Right ventricle myocardium superior (tissue), 1 donor: ENCODE measurements around the gene ATP10A. TPM values are rescaled to one million over a fixed set of nuclear protein-coding genes. Genes with fewer than 3 reads are reported as not detected.

ENCODE experiments used
- ATAC-seq: fragments of 200-7000 bp; cut with Tn5 transposase; one replicate; pipeline ENCODE4 v1.9.1; 2020; ENCODE audit warnings: mild to moderate bottlenecking; ENCODE audit not compliant: poor library complexity
- DNase-seq: peaks from one replicate; pipeline ENCODE4 v3.0.0-alpha.2; 2020
- intact Hi-C: fragments of 100-400 bp; cut with DNase I; formaldehyde crosslinking; loops from one replicate; pipeline ENCODE4 v1.11.2; 2022
- total RNA-seq: library from RNA; stranded (reverse); fragmentation: NEBNext Ultra II Directional; extraction: Animal tissue kit (Norgen Biotek cat#: 25700); gene quantifications from one replicate; pipeline ENCODE4 v1.2.1, GENCODE V29; 2021
- donor health status: DM: no; HTN: yes; CAD: no; lungs with severe emphysema.

Gene ATP10A
- total RNA-seq, 1 donor from 2014 or later, result 0.75 TPM

DNA sequence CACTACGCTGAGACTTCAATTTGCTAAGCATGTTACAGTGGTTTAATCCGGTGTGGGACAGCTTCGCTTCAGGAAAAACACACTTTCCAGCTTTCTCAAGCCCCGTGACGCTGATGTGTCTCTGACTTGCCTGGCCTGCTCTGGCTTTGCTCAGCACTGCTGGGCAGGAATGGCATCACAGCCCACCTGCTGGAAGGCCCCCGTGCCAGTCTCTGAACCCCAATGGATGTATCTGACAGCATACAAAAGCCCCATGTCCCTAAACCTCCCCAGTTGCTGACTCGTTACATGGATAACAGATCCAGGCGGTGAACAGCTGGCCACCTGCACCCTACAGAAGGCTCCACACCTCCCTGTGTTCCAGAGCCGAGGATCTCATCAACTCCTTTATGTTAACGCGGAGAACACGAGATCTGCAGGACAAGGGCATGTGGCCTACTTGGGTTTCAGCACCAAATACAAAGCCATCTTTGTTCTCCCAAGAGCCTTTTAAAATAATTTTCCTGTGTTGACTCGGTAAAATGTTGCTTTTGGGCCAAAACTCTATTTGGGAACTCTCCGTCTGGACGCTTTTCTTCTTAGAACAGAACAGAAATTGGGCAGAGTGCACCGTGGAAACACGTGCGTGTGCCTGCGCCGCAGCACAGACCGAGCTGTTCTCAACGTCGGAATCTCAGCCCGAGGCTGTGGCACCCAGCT, 61.4 kb downstream of the ATP10A start:
- intact Hi-C loops, result no loop called here
- DNase-seq (no peak), ATAC-seq (peak; percentile 50)

DNA sequence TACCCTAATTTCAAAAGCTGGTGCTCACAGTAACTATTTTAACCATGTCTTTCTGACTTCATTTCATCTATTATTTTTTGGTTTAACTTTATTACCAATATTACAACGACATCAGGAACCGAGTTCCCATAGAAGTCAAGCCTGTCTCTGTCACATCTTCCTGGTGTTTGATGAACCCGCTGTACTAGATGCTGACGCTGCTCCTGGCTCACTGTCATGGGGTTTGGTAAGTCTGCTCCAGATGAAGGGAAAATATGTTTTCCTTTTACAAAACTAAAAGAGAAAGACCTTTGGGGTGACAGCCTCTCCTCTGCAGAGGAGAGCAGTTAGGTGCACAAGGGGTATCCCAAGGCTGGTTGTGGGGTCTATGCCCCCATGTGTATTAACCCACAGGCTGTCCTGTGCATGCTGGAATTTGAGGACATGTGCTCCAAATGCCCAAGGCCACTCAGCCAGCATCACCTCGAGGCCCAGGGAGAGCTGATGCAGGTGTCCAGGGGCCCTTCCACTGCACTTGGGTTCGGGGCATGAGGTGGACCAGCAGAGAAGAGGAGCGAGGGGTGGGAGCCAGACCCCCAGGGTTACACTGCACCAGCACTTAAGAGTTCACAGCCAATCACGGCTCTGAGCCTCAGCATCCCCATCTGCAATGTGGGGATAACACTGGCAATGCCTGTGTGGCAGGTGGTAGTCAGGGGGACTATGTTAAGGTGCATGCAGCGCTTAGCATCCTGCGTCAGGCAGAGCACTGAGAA, 62.2 kb downstream of the ATP10A start:
- ATAC-seq, result no peak
- intact Hi-C loops, result no loop called here

DNA sequence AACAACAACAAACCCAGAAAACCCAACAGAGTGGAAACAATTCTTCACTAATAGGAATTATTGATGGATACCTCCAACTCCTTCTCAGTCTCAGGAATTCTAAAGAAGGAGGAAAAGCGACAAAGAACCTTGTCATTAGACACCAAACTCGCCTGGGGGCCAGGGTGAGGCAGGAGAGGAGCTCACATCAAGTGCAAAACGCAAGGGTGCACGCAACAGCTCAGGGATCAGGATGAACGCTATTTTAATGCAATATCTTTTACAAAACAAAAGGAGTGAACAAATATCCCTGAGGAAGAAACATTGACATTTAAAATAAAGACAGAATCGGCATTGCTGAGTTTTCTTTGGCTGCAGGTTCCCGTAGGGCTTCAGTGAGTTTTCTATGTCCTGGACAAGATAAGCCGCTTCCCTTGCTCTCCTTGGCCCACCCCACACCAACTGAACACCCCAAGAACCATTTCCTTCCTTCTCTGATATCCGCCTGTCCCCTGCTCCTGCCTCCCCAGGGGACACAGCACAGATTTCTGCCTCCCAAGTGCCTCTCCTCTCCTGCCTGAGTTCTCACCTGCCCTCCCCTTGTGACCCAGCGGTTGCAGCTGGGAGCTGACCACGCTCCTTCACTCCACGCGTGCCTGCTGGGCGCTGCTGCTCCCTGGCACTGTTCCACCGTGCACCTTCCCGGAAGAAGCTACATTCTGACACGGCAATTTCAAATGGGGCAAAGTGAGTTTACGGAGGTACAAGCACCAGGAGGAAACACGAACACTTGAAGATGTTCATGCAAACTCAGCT, 63.0 kb downstream of the ATP10A start:
- intact Hi-C loops, result no loop called here
- DNase-seq, result no peak
- no peak for ATAC-seq

More for the DNA sequence above, 62.2 kb downstream of the ATP10A start:
- no peak for DNase-seq

DNA sequence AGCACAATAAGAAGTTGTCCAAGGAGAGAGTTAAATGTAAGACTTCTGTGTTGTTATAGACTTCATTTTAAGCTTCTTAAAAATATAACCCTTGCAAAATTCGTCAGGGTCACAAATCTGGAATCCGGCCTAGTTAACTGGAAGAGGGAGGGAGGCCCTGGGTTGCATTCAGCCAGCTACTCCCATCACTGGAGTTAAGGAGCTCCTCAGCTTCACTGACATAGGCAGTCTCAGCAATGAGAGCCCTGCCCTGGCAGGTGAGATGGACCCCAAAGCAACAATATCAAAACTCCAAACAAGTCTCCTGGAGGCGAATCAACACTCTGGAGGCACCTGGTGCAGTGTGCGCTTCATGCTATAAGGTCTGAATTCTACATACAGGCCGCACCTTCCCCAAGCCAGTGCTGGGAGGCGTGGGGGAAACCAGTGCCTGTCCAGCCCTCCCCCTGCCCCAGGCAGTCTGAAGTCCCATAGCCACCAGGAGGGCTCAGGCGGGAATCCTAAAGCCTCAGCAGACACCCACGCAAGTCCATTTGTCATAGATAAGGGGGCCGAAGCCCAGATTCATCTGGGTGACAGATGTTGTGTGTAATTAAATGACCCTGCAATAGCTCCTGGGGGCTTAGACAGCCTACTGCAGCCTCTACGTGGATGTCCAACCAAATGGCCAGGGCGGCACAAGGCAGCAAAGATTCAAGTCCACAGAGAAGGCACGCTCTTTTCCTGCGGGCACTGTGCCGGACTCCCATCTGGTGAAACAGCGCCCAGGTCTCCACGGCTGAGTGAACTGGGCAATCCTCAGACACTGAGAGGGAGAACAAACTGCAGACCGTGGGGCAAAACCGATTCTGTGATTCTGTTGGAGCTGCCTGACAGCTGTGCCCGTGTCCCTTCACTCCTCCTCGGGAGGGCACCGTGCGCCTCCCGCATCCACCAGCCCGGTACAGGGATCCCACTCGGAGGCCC, 64.9 kb downstream of the ATP10A start:
- intact Hi-C loops, result no loop called here
- ATAC-seq (peak; percentile 19), DNase-seq (no peak)

DNA sequence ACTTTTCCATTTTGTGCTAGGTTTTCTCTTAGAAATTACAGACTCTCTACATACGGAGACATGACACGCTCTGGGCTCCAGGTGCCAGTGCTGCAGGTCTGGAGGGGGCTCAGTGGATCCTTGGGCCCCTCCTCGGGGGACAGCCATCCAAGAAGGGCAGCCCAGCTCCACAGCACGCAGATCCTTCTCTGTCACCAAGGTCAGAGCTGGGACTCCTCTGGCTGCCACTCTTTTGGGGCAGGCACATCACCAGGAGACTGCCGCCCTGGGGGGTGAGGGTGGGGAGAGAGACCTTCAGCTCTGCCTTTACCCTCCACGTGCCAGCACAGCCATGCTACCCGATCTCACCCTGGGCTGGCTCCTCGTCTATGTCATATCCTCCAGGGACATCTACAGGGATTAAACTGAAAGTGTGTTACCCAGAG, 65.6 kb downstream of the ATP10A start:
- intact Hi-C loops, result no loop called here
- DNase-seq (no peak), ATAC-seq (peak; percentile 22)

DNA sequence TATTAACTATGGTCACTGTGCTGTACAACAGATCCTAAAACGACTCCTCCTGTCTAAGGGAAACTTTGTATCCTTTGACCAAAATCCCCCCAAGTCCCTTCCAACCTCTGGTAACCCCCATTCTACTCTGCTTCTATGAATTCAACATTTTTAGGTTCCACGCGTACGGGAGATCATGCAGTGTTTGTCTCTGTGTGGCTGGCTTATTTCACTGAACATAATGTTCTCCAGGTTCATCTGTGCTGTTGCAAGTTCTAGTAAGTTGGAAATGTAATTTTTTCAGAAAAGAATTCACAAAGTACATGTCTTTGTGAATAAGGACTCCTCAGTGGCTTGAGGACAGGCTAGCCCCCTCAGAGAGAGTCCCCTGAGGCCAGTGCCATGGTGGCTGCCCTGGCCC, 66.1 kb downstream of the ATP10A start:
- intact Hi-C loops, result no loop called here
- DNase-seq (no peak), ATAC-seq (no peak)

DNA sequence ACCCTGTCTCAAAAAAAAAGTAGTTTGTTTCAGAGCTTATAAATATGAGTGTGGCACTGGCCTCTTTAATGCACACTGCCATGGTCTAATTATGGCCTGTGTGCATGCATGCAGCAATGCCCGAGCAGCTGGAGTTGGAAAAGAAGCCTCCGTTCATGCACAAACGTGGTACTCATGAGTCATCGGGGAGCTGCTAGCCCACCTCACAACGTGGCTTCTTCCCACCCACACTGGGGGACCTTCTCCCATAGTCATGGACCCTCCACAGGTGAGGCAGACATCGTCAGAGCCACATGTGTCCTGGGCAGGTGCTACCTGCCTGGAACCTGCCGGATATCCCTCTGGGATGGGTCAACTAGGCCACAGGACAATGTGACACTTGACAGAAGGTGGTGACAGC, 66.7 kb downstream of the ATP10A start:
- ATAC-seq, result no peak
- DNase-seq, result no peak
- intact Hi-C loops, result no loop called here

DNA sequence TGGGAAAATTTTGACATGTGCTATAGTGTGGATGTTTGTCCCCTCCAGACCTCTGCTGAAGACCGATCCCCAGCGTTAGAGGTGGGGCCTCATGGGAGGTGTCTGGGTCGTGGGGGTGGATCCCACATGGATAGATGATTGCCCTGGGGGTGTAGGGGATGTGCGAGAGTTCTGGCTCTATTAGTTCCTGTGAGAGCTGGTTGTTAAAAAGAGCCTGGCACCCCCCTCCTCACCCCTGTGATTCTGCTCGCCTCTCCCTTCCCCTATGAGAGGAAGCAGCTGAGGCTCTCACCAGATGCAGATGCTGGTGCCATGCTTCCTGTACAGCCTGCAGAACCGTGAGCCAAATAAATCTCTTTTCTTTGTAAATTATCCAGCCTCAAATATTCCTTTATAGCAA, 67.4 kb downstream of the ATP10A start:
- DNase-seq (no peak), ATAC-seq (no peak)
- intact Hi-C loops, result no loop called here

DNA sequence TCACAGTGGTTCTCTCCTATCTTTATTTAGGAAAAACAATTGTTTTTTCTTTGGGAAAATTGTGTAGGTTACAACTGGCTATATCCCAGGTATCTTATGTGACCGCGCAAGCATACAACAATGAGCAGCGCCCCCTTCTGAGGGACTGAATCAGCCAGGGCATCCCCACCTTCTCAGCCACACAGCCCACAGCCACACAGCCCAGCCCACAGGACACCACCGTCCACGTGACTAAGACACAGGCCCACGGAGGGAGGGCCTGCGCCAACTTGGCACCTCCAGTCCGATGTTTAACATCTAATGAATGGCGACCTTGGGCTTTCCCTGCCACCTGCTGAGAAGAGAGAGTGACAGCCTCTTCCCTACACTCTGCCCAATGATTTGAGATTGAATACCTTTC, 68.1 kb downstream of the ATP10A start:
- no peak for ATAC-seq
- no peak for DNase-seq
- intact Hi-C loops, result no loop called here

DNA sequence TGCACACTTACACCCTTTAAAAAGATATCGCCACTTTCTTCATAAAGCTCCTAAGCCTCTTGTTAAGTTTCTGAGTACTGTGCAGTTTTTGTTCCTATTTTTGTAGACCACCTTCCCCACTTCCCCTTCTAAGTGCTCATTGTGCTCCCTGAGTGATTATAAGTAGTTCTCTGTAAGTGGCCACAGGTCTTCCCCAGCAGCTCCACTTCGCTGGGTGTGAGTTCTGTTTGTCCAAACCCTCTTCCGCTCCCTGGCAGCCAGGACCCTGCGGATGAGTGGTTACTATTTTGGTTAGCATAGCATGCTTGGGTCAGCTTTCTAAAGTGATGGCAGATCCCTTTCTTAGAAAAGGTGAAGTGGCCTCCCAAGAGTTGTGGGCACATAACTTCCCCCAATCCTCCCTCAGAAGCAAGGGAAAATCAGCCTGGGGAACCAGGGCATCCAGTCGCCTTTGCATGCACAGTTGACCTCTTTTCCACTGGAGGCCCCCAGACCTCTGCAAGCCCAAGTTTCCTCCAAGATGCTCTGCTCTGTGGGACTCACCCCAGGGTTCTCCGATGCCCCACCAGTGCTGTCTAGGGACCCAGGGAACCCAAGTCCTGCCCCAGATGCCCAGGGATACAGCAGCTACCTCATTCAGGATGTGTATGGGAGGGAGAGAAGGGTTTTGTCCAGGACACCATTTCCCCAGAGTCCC, 69.6 kb downstream of the ATP10A start:
- intact Hi-C loops, result no loop called here
- DNase-seq, result no peak
- no peak for ATAC-seq

DNA sequence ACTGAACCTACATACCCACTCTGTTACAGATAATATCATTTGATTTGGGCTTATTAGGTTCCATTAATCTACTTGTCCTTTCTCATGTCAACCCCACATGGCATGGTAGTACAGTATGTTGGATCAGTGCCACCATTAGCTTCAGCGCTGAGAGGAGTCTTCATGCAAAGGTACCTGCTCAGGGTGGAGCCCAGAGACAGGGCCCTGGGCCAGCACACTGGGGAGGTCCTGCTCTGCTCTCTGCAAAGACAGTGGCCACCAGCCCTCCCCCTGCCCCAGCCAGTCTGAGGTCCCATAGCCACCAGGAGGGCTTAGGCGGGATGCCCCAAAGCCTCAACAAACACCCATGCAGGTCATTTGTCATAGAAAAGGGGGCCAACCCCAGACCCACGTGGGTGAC, 71.0 kb downstream of the ATP10A start:
- DNase-seq (no peak), ATAC-seq (no peak)
- intact Hi-C loops, result no loop called here

DNA sequence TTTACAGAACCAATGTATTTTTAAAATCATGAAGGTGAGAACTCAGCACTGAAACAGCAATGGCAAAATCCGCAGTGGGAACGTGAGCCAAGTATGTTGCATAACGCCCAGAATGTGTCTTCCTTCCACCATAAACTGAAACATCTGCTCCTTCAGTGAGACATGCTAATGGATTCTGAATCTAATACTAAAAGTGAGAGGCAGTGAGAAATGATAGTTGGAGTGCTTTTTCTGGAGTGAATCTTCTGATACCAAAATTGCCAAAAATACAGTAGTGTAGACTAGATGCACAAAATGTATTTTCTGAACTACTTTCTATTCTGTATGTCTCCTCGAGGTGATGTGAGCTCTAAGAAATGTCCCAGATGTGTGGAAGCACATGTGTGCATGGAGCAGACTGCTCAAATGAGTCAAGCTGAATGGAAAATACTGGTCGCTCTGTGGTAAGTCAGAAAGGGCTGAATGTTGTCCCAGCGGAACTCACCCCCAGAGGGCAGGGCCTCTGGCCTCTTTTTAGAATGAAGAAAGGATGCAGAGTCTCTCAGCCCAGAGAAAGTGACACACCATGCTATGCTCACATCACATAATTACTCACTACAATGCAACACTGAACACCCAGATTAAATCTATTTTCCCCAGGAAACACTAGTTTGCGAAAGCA, 73.0 kb downstream of the ATP10A start:
- ATAC-seq (peak; percentile 82), DNase-seq (peak; percentile 72)
- intact Hi-C loops, result no loop called here

DNA sequence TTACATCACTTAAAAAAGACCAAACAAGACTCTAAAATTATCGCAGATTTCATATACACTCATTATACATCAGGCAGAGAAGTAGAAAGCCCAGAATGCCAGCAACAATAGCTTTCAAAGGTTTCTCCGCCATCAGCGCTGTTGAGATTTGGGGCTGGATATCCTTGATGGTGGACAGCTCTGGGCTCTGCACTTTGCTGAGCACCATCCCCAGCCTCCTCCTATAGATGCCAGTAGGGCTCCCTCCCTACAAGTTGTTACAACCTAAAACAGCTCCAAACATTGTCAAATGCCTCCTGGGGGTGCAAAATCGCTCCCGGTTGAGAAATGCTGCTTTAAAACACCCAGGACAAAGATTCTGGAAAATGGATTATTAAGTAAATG, 73.5 kb downstream of the ATP10A start:
- intact Hi-C loops, result no loop called here
- ATAC-seq, result no peak
- DNase-seq, result no peak

DNA sequence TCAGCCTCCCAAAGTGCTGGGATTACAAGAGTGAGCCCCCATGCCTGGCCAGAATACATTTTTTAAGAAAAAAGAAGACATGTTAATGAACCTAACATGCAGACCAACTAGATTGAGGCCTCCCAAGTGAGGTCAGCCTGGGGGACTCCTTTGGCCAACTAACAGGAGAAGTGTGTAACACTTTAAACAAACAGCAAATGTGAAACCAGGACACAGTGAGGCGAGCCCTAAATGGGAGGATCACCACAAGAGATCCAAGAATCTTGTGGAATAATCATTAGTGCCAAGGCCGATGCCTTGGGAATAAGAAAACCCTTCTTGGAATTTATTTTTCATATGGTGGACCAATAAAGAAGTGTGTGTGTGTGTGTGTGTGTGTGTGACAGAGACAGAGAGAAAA, 73.9 kb downstream of the ATP10A start:
- DNase-seq, result no peak
- ATAC-seq, result peak; percentile 81
- intact Hi-C loops, result no loop called here

DNA sequence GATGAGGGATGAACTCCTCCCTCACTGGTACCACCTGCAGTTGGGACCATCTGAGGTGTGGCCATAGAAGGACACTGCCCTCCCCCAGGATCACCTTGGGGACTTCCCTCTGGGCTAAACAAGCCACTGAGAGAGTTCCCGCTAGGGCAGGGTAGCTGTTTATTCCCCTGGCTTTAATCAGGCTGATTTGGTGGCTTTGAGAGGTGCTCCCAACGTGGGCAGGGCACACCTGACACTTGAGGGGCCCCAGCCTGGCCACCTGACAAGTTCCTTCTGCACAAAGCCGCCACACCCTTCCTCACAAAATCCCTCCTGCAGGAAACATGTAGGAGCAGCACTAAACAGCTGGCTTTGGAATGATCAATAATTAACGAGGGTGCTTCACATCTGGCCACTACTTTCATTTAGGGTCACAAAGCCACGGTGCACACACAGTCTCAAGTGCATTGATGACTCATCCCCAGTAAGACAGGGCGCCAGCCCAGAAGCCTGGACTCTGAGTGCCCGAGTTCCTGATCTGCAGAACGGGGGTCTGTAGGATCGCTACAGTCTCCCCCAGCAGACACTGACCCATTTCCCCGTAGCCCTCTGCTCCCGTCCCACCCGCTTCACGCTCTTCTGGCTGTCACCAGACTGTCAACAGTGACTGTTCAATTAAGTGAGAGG, 75.1 kb downstream of the ATP10A start:
- intact Hi-C loops, result no loop called here
- ATAC-seq, result peak; percentile 39

DNA sequence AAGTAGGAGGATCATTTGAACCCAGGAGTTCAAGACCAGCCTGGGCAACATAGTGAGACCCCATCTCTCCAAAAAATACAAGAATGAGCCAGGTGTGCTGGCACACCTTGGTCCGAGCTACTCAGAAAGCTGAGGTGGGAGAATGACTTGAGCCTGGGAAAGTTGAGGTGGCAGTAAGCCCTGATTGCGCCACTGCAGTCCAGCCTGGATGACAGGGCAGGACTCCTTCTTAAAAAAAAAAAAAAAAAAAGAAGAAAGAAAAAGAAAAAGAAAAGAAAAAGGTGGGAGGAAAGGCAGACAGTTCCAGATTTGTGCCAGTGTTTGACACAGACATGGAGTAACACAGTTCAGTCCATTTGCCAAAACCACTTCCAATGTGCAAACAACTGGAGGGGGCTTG, 75.7 kb downstream of the ATP10A start:
- no peak for ATAC-seq
- intact Hi-C loops, result no loop called here
- peak; percentile 24 for DNase-seq

More for the DNA sequence above, 75.1 kb downstream of the ATP10A start:
- DNase-seq, result peak; percentile 43

DNA sequence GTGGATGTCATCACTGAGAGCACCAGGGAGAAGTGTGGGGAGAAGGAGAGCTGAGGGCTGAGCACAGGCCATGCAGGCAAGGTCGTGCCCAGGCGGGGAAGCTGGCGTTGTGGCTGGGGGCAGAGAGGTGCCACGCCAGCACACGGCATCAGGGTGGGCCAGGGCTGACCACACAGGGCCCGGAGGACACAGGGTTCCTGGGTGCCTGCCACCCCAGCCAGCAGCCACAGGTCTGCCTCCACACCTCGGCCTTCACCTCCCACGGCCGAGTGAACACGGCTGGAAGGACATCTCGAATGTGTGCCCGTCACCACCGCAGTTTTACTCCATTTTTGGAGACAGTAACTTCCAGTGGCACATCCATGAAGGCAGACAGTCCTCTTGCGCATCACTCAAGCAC, 77.1 kb downstream of the ATP10A start:
- intact Hi-C loops, result no loop called here

More for the DNA sequence above, 77.1 kb downstream of the ATP10A start:
- peak; percentile 35 for DNase-seq
- ATAC-seq, result no peak
